GM23338 (cell line): ENCODE results near the gene KATNAL2. TPM values are rescaled to one million over a fixed set of nuclear protein-coding genes. Genes with fewer than 3 reads are reported as not detected.

Experiments
- ATAC-seq: fragments of 200-7000 bp; cut with Tn5 transposase; 3 replicates; pipeline ENCODE4 v1.9.1; 2020
- DNase-seq: peaks from one replicate; pipeline ENCODE4 v3.0.0-alpha.2; 2015; ENCODE audit warnings: low spot score
- H2AFZ ChIP-seq: fragments of 200-600 bp; sonication (generic); 2 replicates; pipeline ENCODE4 v1.8.0; 2016; ENCODE audit warnings: antibody characterized with exemption, mild to moderate bottlenecking, moderate library complexity
- H3F3A ChIP-seq: fragments of 200-600 bp; sonication (generic); replicated peaks from 2 replicates; pipeline ENCODE4 v1.8.0; 2017; ENCODE audit warnings: antibody characterized with exemption, mixed run types, low read depth
- H3K27ac ChIP-seq: fragments of 200-600 bp; sonication (generic); 2 replicates; pipeline ENCODE4 v1.6.1; 2016; ENCODE audit warnings: low read depth
- H3K27me3 ChIP-seq: fragments of 200-600 bp; sonication (generic); 2 replicates; pipeline ENCODE4 v1.8.0; 2016; ENCODE audit warnings: mild to moderate bottlenecking, mixed run types, moderate library complexity; ENCODE audit not compliant: insufficient read depth
- H3K36me3 ChIP-seq: fragments of 200-600 bp; sonication (generic); 2 replicates; pipeline ENCODE4 v1.8.0; 2016; ENCODE audit warnings: mild to moderate bottlenecking; ENCODE audit not compliant: insufficient read depth
- H3K4me1 ChIP-seq: fragments of 200-600 bp; sonication (generic); 2 replicates; pipeline ENCODE4 v1.8.0; 2016; ENCODE audit warnings: mild to moderate bottlenecking, moderate library complexity; ENCODE audit not compliant: insufficient read depth
- H3K4me2 ChIP-seq: fragments of 200-600 bp; sonication (generic); 2 replicates; pipeline ENCODE4 v1.7.1; 2017; ENCODE audit warnings: mixed run types
- H3K4me3 ChIP-seq: fragments of 200-600 bp; sonication (generic); 2 replicates; pipeline ENCODE4 v1.6.1; 2016; ENCODE audit warnings: mixed run types
- H3K79me2 ChIP-seq: fragments of 200-600 bp; sonication (generic); replicated peaks from 2 replicates; pipeline ENCODE4 v1.8.0; 2017; ENCODE audit warnings: mild to moderate bottlenecking; ENCODE audit not compliant: insufficient read depth
- H3K9me2 ChIP-seq: fragments of 200-600 bp; sonication (generic); 2 replicates; pipeline ENCODE4 v1.8.0; 2017; ENCODE audit not compliant: insufficient read depth
- H4K20me1 ChIP-seq: fragments of 200-600 bp; sonication (generic); replicated peaks from 2 replicates; pipeline ENCODE4 v1.8.0; 2017; ENCODE audit warnings: mild to moderate bottlenecking; ENCODE audit not compliant: insufficient read depth
- H3K27ac Mint-ChIP-seq: 2 replicates; pipeline ENCODE4 v1.8.0; 2020; ENCODE audit warnings: inconsistent platforms, mild to moderate bottlenecking, moderate library complexity, mixed read lengths
- H3K27me3 Mint-ChIP-seq: 3 replicates; pipeline ENCODE4 v1.8.0; 2022; ENCODE audit warnings: low read depth, mild to moderate bottlenecking, moderate library complexity, mixed read lengths, inconsistent platforms; ENCODE audit not compliant: insufficient read depth, poor library complexity
- H3K36me3 Mint-ChIP-seq: 3 replicates; pipeline ENCODE4 v1.8.0; 2021; ENCODE audit warnings: low read depth, mild to moderate bottlenecking, inconsistent platforms, moderate library complexity, mixed read lengths
- H3K4me1 Mint-ChIP-seq: 3 replicates; pipeline ENCODE4 v1.8.0; 2020; ENCODE audit warnings: mild to moderate bottlenecking, inconsistent platforms, mixed read lengths
- H3K4me3 Mint-ChIP-seq: 3 replicates; pipeline ENCODE4 v1.8.0; 2021; ENCODE audit warnings: moderate library complexity, mild to moderate bottlenecking, inconsistent platforms, mixed read lengths
- H3K9me3 Mint-ChIP-seq: 3 replicates; pipeline ENCODE4 v1.8.0; 2020; ENCODE audit warnings: moderate library complexity, mild to moderate bottlenecking, inconsistent platforms, mixed read lengths
- CTCF ChIP-seq, 2 experiments: fragments of 200-600 bp in 1 of 2; sonication (generic) in 1 of 2; conservative IDR thresholded peaks; 2 replicates each; pipeline versions ENCODE4 v1.5.1 to v1.6.1; 2016 to 2017; ENCODE audit warnings: antibody characterized with exemption in 2 of 2, low read depth in 2 of 2, mild to moderate bottlenecking in 2 of 2, moderate library complexity in 1 of 2
- EZH2 ChIP-seq: fragments of 200-600 bp; sonication (generic); IDR thresholded peaks from one replicate; pipeline ENCODE4 v1.8.0; 2017; ENCODE audit warnings: antibody characterized with exemption, mild to moderate bottlenecking, low read depth; ENCODE audit not compliant: unreplicated experiment
- JUNB ChIP-seq: IDR thresholded peaks from one replicate; pipeline ENCODE4 v1.6.1; 2016; ENCODE audit warnings: antibody characterized with exemption; ENCODE audit not compliant: unreplicated experiment
- NANOG ChIP-seq: IDR thresholded peaks from 2 replicates; pipeline ENCODE4 v1.6.1; 2016; ENCODE audit warnings: antibody characterized with exemption, borderline replicate concordance
- POLR2AphosphoS5 ChIP-seq: IDR thresholded peaks from 2 replicates; pipeline ENCODE4 v1.6.1; 2016; ENCODE audit warnings: antibody characterized with exemption, low read depth
- STAT1 ChIP-seq: IDR thresholded peaks from one replicate; pipeline ENCODE4 v1.6.1; 2016; ENCODE audit warnings: antibody characterized with exemption; ENCODE audit not compliant: unreplicated experiment
- ZNF462 ChIP-seq: fragments of 250-450 bp; sonication (Bioruptor Pico); IDR thresholded peaks from 2 replicates; pipeline ENCODE4 v1.5.0; 2020; ENCODE audit warnings: mild to moderate bottlenecking, moderate library complexity
- polyA plus RNA-seq: library from polyadenylated mRNA; unstranded; fragments of >200 nt; fragmentation: Nextera tagmentation; extraction: Ambion mirVana; gene quantifications from 2 replicates; pipeline ENCODE4 v1.2.1, GENCODE V29; 2016
- total RNA-seq: library from RNA; depleted of rRNA; stranded (reverse); fragments of >200 nt; shearing (Covaris generic); gene quantifications from 2 replicates; pipeline ENCODE4 v1.2.3, GENCODE V29; 2014

Gene KATNAL2
- total and polyA plus RNA-seq, 2 experiments from 2014 or later, result 11.8 TPM

- H3K9me3 Mint-ChIP-seq, result peaks cover 9% of the 10 kb centered on the region; the same call in 2 of the 3 replicates
- H4K20me1 ChIP-seq, result peaks cover 51% of the 10 kb centered on the region
- no peaks in the 10 kb centered on the region for H3K27me3 ChIP-seq
- H3K4me1 ChIP-seq, result peaks cover 66% of the 10 kb centered on the region
- H3K4me1 Mint-ChIP-seq, result peaks cover 49% of the 10 kb centered on the region
- ATAC-seq (no peak), DNase-seq (no peak)
- no peaks in the 10 kb centered on the region for H3K27me3 Mint-ChIP-seq
- no peaks in the 10 kb centered on the region for H3K36me3 ChIP-seq
- H3K4me3 ChIP-seq, result no peak overlapping the region
- H3K9me2 ChIP-seq, result no peaks in the 10 kb centered on the region
- H3K4me3 Mint-ChIP-seq, result no peak overlapping the region
- peaks cover 100% of the 10 kb centered on the region for H3K79me2 ChIP-seq
- H2AFZ ChIP-seq, result no peak overlapping the region
- no peaks in the 10 kb centered on the region for H3F3A ChIP-seq
- H3K27ac Mint-ChIP-seq, result no peak overlapping the region
- peak overlapping the region; percentile 37 for H3K4me2 ChIP-seq
- 0 out of 2 replicates have a peak overlapping the region, but pooled peaks have one; percentile 2 for H3K27ac ChIP-seq
- TF ChIP-seq STAT1 (no peak), ZNF462 (CRISPR knock-in tag) (no peak), POLR2AphosphoS5 (no peak), CTCF (conservative IDR thresholded peaks at IDR 0.05; ENCODE audit: low read depth in 2 of 2) (no peak), EZH2 (no peak), JUNB (no peak), NANOG (no peak)
- peaks cover 31% of the 10 kb centered on the region for H3K36me3 Mint-ChIP-seq
These were observed 6.5 kb upstream of the KATNAL2 start for GRCh38 chr18:46910856-46911255.
